Cardiac muscle cell (in vitro differentiated cells and primary cell): ENCODE measurements around the gene THUMPD2. TPM values are rescaled to one million over a fixed set of nuclear protein-coding genes. Genes with fewer than 3 reads are reported as not detected.

Source experiments
- DNase-seq, 2 donors: peaks; one replicate each; pipeline versions ENCODE4 v3.0.0 to v3.0.0-alpha.2; 2010 to 2017; ENCODE audit warnings: low read depth in 1 of 2, low spot score in 1 of 2
- H3K27ac ChIP-seq: fragments of 200-600 bp; sonication (generic); 2 replicates; pipeline ENCODE4 v1.5.1; 2016
- H3K27me3 ChIP-seq: fragments of 200-600 bp; sonication (generic); 2 replicates; pipeline ENCODE4 v1.6.0; 2016; ENCODE audit warnings: control low read depth
- H3K36me3 ChIP-seq: fragments of 200-600 bp; sonication (generic); 2 replicates; pipeline ENCODE4 v1.5.1; 2016; ENCODE audit warnings: control low read depth
- H3K4me1 ChIP-seq: fragments of 200-600 bp; sonication (generic); 2 replicates; pipeline ENCODE4 v1.8.1; 2017; ENCODE audit warnings: low read depth, mild to moderate bottlenecking, mixed run types
- H3K4me3 ChIP-seq: fragments of 200-600 bp; sonication (generic); 2 replicates; pipeline ENCODE4 v1.5.1; 2016; ENCODE audit warnings: mild to moderate bottlenecking
- H3K9me3 ChIP-seq: fragments of 200-600 bp; sonication (generic); 2 replicates; pipeline ENCODE4 v1.5.1; 2017; ENCODE audit warnings: low read depth, mild to moderate bottlenecking, control low read depth
- polyA plus RNA-seq: library from polyadenylated mRNA; unstranded; fragments of >200 nt; fragmentation: Nextera tagmentation; extraction: Ambion mirVana; gene quantifications from 2 replicates; pipeline ENCODE4 v1.2.1, GENCODE V29; 2016
- total RNA-seq: library from RNA; depleted of rRNA; stranded (reverse); fragments of >200 nt; gene quantifications from 2 replicates; pipeline ENCODE4 v1.2.3, GENCODE V29; 2016
- TF ChIP-seq, protein P1 (sequence below): IDR thresholded peaks from 2 replicates; pipeline ENCODE4 v1.5.1; 2012; ENCODE audit warnings: low read depth, mild to moderate bottlenecking, low read length

Gene THUMPD2
- total and polyA plus RNA-seq, 2 experiments from 2014 or later = 8.4 to 11.8 TPM

- TF ChIP-seq, protein P1, sequence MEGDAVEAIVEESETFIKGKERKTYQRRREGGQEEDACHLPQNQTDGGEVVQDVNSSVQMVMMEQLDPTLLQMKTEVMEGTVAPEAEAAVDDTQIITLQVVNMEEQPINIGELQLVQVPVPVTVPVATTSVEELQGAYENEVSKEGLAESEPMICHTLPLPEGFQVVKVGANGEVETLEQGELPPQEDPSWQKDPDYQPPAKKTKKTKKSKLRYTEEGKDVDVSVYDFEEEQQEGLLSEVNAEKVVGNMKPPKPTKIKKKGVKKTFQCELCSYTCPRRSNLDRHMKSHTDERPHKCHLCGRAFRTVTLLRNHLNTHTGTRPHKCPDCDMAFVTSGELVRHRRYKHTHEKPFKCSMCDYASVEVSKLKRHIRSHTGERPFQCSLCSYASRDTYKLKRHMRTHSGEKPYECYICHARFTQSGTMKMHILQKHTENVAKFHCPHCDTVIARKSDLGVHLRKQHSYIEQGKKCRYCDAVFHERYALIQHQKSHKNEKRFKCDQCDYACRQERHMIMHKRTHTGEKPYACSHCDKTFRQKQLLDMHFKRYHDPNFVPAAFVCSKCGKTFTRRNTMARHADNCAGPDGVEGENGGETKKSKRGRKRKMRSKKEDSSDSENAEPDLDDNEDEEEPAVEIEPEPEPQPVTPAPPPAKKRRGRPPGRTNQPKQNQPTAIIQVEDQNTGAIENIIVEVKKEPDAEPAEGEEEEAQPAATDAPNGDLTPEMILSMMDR = no peak
- H3K9me3 ChIP-seq = no peaks in the 10 kb centered on the region
- DNase-seq = no peak
- H3K27me3 ChIP-seq = no peaks in the 10 kb centered on the region
- no peak overlapping the region for H3K4me3 ChIP-seq
- no peaks in the 10 kb centered on the region for H3K36me3 ChIP-seq
- no peaks in the 10 kb centered on the region for H3K4me1 ChIP-seq
- no peak overlapping the region for H3K27ac ChIP-seq
Observed at GRCh38 chr2:39786761-39787522, 7.9 kb upstream of the THUMPD2 start.

GRCh38 chr2:39782591-39782990, 3.5 kb upstream of the THUMPD2 start:
- no peak for DNase-seq
- no peak overlapping the region for H3K4me3 ChIP-seq
- no peaks in the 10 kb centered on the region for H3K9me3 ChIP-seq
- H3K27me3 ChIP-seq = no peaks in the 10 kb centered on the region
- H3K27ac ChIP-seq = no peak overlapping the region
- peaks cover 5% of the 10 kb centered on the region for H3K4me1 ChIP-seq
- no peaks in the 10 kb centered on the region for H3K36me3 ChIP-seq
- TF ChIP-seq, protein P1 = no peak

DNA sequence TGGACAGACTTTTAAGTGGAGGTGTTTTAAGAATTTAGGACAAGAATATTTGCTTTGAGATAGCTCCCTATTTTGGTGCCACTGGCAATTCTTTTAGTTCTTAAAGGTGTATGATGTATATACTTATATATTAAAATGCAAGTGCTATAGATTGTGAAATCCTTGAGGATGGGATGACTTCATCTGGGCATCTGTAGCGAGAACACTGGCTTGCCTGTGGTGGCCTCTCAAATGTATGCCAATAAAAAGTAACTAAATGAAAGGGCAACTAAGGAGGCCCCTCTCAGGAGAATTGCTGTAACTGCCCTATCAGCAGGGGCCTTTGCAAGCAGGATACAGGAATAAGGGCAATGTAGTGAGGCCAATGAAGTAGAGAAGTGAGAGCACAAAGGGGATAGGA, 2.6 kb upstream of the THUMPD2 start:
- no peak overlapping the region for H3K27ac ChIP-seq
- H3K27me3 ChIP-seq = no peaks in the 10 kb centered on the region
- H3K4me1 ChIP-seq = peaks cover 14% of the 10 kb centered on the region
- TF ChIP-seq, protein P1 = no peak
- no peak overlapping the region for H3K4me3 ChIP-seq
- no peak for DNase-seq
- no peaks in the 10 kb centered on the region for H3K9me3 ChIP-seq
- H3K36me3 ChIP-seq = no peaks in the 10 kb centered on the region

GRCh38 chr2:39780825-39781600, 2.0 kb upstream of the THUMPD2 start:
- Histone ChIP-seq H3K27ac (no peak overlapping the region), H3K4me3 (no peak overlapping the region), H3K36me3 (no peaks in the 10 kb centered on the region), H3K4me1 (peaks cover 16% of the 10 kb centered on the region), H3K9me3 (no peaks in the 10 kb centered on the region), H3K27me3 (no peaks in the 10 kb centered on the region)
- TF ChIP-seq, protein P1 = no peak
- DNase-seq = no peak

DNA sequence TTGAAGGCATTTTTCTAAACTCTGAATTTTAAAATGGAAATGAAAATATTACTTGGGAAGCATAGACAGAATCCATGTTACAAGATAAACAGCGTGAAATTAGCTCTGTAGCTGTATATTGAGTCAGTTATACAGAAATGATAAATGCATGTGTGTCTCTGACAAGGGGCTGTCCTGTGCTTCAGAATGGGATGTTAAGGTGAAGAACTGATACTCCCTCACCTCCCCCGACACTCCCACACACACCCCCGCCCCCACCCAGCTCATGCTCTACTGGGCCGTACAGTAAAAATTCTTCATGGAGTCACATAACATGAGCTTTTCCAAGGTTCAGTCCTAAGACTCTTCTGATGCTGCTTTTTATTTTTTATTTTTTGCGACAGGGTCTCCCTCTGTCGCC, 869 bp upstream of the THUMPD2 start:
- H3K9me3 ChIP-seq = no peaks in the 10 kb centered on the region
- DNase-seq = no peak
- no peaks in the 10 kb centered on the region for H3K27me3 ChIP-seq
- H3K4me1 ChIP-seq = peaks cover 16% of the 10 kb centered on the region
- TF ChIP-seq, protein P1 = no peak
- no peak overlapping the region for H3K4me3 ChIP-seq
- no peak overlapping the region for H3K27ac ChIP-seq
- H3K36me3 ChIP-seq = no peaks in the 10 kb centered on the region
